ENCODE data around the gene ENTR1. TPM values are rescaled to one million over a fixed set of nuclear protein-coding genes. Genes with fewer than 3 reads are reported as not detected.

ENTR1 gene
- polyA plus RNA-seq, 3 donors: 37.6 to 46.7 (median 40.7) TPM

Other genes starting within 250 kb of the ENTR1 start
- gene LHX3, start 205.5 kb downstream of the ENTR1 start, polyA plus RNA-seq (ENCODE audit: insufficient read length in 3 of 3): not detected
- 10 to 100 TPM; 13.9 to 18.8 (median 14.2) TPM for gene QSOX2, start 164.8 kb downstream of the ENTR1 start, polyA plus RNA-seq (ENCODE audit: insufficient read length in 3 of 3)
- 1 to 10 TPM; 1.3 to 1.7 (median 1.4) TPM for gene CCDC187, start 106.5 kb downstream of the ENTR1 start, polyA plus RNA-seq (ENCODE audit: insufficient read length in 3 of 3)
- 10 to 100 TPM; 22.2 to 22.9 (median 22.7) TPM for gene GPSM1, start 83.1 kb downstream of the ENTR1 start, polyA plus RNA-seq (ENCODE audit: insufficient read length in 3 of 3)
- 10 to 100 TPM in 1 of 3 donors, 1 to 10 TPM in 2; 3.2 to 16.1 (median 4.8) TPM for gene DNLZ, start 46.9 kb downstream of the ENTR1 start, polyA plus RNA-seq (ENCODE audit: insufficient read length in 3 of 3)
- gene CARD9, start 36.9 kb downstream of the ENTR1 start, polyA plus RNA-seq (ENCODE audit: insufficient read length in 3 of 3): 1 to 10 TPM; 1.5 to 1.7 (median 1.7) TPM
- 10 to 100 TPM in 1 of 3 donors, 1 to 10 TPM in 2; 9.5 to 12.1 (median 9.7) TPM for gene SNAPC4, start 10.4 kb downstream of the ENTR1 start, polyA plus RNA-seq (ENCODE audit: insufficient read length in 3 of 3)
- gene PMPCA, start within 50 bp of the ENTR1 start, polyA plus RNA-seq (ENCODE audit: insufficient read length in 3 of 3): 10 to 100 TPM; 66.9 to 70.7 (median 69.3) TPM
- 10 to 100 TPM in 2 of 3 donors, 1 to 10 TPM in 1; 9.7 to 11.0 (median 10.7) TPM for gene INPP5E, start 29.2 kb upstream of the ENTR1 start, polyA plus RNA-seq (ENCODE audit: insufficient read length in 3 of 3)
- 10 to 100 TPM; 48.7 to 58.0 (median 56.8) TPM for gene SEC16A, start 72.4 kb upstream of the ENTR1 start, polyA plus RNA-seq (ENCODE audit: insufficient read length in 3 of 3)
- 10 to 100 TPM; 21.0 to 24.5 (median 22.3) TPM for gene NOTCH1, start 135.4 kb upstream of the ENTR1 start, polyA plus RNA-seq (ENCODE audit: insufficient read length in 3 of 3)

Data from right renal cortex interstitium (tissue), 3 donors.